Ovary (tissue), 9 donors: ENCODE data around the gene PVR. TPM values are rescaled to one million over a fixed set of nuclear protein-coding genes. Genes with fewer than 3 reads are reported as not detected.

Experiments
- DNase-seq, 5 donors: peaks; one replicate each; pipeline ENCODE4 v3.0.0-alpha.2; 2019 to 2020
- H3K27ac ChIP-seq, 2 donors: fragments of 200-600 bp; one replicate each; pipeline versions ENCODE4 v1.5.1 to v1.8.0; 2019 to 2022
- H3K27me3 ChIP-seq: fragments of 200-600 bp; one replicate; pipeline ENCODE4 v1.8.0; 2022
- H3K36me3 ChIP-seq: fragments of 200-600 bp; sonication (generic); one replicate; pipeline ENCODE4 v1.5.1; 2019
- H3K4me1 ChIP-seq: one replicate; pipeline ENCODE4 v1.8.1; 2013; ENCODE audit warnings: mild to moderate bottlenecking, moderate library complexity; ENCODE audit not compliant: insufficient read depth
- H3K4me3 ChIP-seq: fragments of 200-600 bp; sonication (generic); one replicate; pipeline ENCODE4 v1.5.1; 2017
- H3K9me3 ChIP-seq, 2 donors: fragments of 200-600 bp in 1 of 2; sonication (generic) in 1 of 2; one replicate each; pipeline versions ENCODE4 v1.5.1 to v1.8.1; 2013 to 2019; ENCODE audit warnings: mild to moderate bottlenecking in 1 of 2, moderate library complexity in 1 of 2
- EP300 ChIP-seq: sonication (generic); formaldehyde crosslinking; IDR thresholded peaks from one replicate; pipeline ENCODE4 v1.6.1; 2017; ENCODE audit warnings: antibody characterized with exemption
- POLR2A ChIP-seq: fragments of 450-650 bp; IDR thresholded peaks from one replicate; pipeline ENCODE4 v1.6.1; 2017; ENCODE audit warnings: antibody characterized with exemption, mild to moderate bottlenecking, moderate library complexity
- WGBS, 3 donors: extraction: QIAGEN DNeasy Blood & Tissue Kit in 1 of 3; methylation state at CpG; one replicate each; pipeline versions ENCODE4 v1.1.5 to v1.1.7; 2013 to 2017; 5-methylcytosine and 5-hydroxymethylcytosine counted together
- intact Hi-C, 4 donors: fragments of 100-400 bp; cut with DNase I; formaldehyde crosslinking; loops; one replicate each; pipeline versions ENCODE4 v1.11.0 to v1.15.1; 2022 to 2023
- polyA plus RNA-seq, 2 donors: library from polyadenylated mRNA; stranded (reverse); fragments of 200-250 nt in 1 of 2; fragments of 350-450 nt in 1 of 2; fragmentation: Illumina TruSeq in 1 of 2; extraction: RNeasy Lipid Tissue Mini Kit (QIAGEN cat#74804) in 1 of 2; gene quantifications; one replicate each; pipeline ENCODE4 v1.2.3, GENCODE V29; 2013 to 2014
- total RNA-seq, 7 donors: library from RNA; depleted of rRNA in 2 of 7; stranded (reverse); fragments of >200 nt in 2 of 7; fragmentation: NEBNext Ultra II Directional in 3 of 7; extraction: Animal tissue kit (Norgen Biotek cat#: 25700) in 3 of 7; gene quantifications; one replicate each; pipeline versions ENCODE4 v1.1.0 to v1.2.4, GENCODE V29; 2016 to 2023
- TF ChIP-seq, protein P1 (sequence below), 3 donors: fragments of 450-650 bp in 2 of 3; fragments of 200-600 bp in 1 of 3; IDR thresholded peaks; one replicate each; pipeline versions ENCODE4 v1.5.1 to v1.8.0; 2016 to 2022; ENCODE audit warnings: antibody characterized with exemption in 3 of 3, mild to moderate bottlenecking in 1 of 3
- donor health status: DM: no; HTN: no; CAD: no; lungs with moderate emphysema.
- donor health status: DM: no; HTN: no; CAD: no.
- donor health status: Bipolar disorder and iron deficiency.
- donor health status: DM: yes; HTN: yes; CAD: no.
- donor health status: DM: no; HTN: no; CAD: no.
- donor health status: DM: yes; HTN: yes; CAD: no.

Gene PVR
- total and polyA plus RNA-seq, 9 donors = 14.0 to 33.9 (median 22.5) TPM

GRCh38 chr19:44640518-44640917, 3.2 kb upstream of the PVR start:
- 67 to 89% (median 70%) methylated on average over 3 of the region's 3 CpGs for WGBS, 3 donors
- no peak for DNase-seq
- intact Hi-C loops = no loop called here

DNA sequence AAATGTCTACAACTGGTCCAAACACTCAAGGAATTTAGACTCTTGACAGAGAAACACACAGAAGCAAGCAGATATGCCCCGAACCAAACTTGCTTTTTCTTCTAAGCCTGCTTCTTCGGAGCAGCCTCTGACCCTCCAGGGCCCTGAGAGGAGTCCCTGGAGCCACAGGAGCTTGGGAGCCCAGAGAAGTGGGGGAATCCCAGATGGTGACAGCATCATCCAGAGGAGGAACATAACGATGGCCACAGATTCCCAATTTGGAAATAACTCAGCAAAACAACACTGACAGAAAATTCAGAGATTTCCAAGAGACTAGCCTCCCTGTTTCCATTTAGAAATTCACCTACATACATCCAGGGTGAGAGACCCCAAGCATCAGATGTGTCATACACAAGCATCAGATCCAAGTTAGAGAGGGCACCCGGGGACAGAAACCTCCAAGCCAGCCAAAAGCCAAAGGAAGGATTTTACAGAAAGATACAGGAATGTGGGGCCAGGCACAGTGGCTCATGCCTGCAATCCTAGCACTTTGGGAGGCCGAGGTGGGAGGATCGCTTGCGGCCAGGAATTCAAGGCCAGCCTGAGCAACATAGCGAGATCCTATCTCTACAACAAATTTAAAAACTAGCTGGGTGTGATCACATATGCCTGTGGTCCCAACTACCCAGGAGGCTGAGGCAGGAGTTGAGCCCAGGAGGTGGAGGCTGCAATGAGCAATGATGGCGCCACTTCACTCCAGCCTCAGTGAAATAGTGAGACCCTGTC, 2.0 kb upstream of the PVR start:
- intact Hi-C loops = no loop called here
- H3K36me3 ChIP-seq = no peaks in the 10 kb centered on the region
- no peak overlapping the region for H3K27ac ChIP-seq
- no peaks in the 10 kb centered on the region for H3K27me3 ChIP-seq
- no peak for TF ChIP-seq POLR2A
- no peaks in the 10 kb centered on the region for H3K9me3 ChIP-seq
- no peak overlapping the region for H3K4me3 ChIP-seq
- 85 to 89% (median 88%) methylated on average over 9 of the region's 9 CpGs for WGBS, 3 donors
- no peaks in the 10 kb centered on the region for H3K4me1 ChIP-seq
- DNase-seq = no peak

More at GRCh38 chr19:44640518-44640917, 3.2 kb upstream of the PVR start:
- Histone ChIP-seq H3K27ac (no peak overlapping the region), H3K4me3 (no peak overlapping the region), H3K4me1 (peaks cover 4% of the 10 kb centered on the region), H3K27me3 (no peaks in the 10 kb centered on the region), H3K36me3 (no peaks in the 10 kb centered on the region), H3K9me3 (no peaks in the 10 kb centered on the region)
- TF ChIP-seq, protein P1, sequence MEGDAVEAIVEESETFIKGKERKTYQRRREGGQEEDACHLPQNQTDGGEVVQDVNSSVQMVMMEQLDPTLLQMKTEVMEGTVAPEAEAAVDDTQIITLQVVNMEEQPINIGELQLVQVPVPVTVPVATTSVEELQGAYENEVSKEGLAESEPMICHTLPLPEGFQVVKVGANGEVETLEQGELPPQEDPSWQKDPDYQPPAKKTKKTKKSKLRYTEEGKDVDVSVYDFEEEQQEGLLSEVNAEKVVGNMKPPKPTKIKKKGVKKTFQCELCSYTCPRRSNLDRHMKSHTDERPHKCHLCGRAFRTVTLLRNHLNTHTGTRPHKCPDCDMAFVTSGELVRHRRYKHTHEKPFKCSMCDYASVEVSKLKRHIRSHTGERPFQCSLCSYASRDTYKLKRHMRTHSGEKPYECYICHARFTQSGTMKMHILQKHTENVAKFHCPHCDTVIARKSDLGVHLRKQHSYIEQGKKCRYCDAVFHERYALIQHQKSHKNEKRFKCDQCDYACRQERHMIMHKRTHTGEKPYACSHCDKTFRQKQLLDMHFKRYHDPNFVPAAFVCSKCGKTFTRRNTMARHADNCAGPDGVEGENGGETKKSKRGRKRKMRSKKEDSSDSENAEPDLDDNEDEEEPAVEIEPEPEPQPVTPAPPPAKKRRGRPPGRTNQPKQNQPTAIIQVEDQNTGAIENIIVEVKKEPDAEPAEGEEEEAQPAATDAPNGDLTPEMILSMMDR (IDR thresholded peaks at IDR 0.05) = no peak
- TF ChIP-seq POLR2A (no peak), EP300 (no peak)

DNA sequence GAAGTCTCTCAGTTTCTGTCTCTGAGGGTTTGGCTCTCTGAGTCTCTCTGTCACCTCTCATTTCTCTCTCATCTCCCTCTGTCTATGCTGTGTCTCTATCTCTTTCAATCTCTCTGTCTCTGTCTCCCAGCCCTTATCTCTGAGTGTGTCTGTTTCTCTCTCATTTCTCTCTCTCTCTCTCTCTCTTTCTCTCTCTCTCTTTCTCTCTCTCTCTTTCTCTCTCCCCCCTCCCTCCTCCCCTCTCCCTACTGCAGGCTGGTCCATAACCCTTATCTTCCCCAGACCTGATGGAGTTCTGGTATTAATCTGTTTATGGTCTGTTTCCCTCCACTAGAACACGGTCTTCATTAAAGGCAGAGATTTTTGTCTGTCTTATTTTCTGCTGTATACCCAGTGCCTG, 1.3 kb upstream of the PVR start:
- WGBS, 3 donors = 39 to 56% (median 41%) methylated on average over 1 of the region's 1 CpG
- no peaks in the 10 kb centered on the region for H3K27me3 ChIP-seq

GRCh38 chr19:44644402-44645016, 799 bp downstream of the PVR start:
- Histone ChIP-seq H3K9me3 (no peaks in the 10 kb centered on the region), H3K36me3 (no peaks in the 10 kb centered on the region), H3K27ac (peak overlapping the region; percentile 77 to 84), H3K4me3 (peak overlapping the region; percentile 93), H3K4me1 (peaks cover 5% of the 10 kb centered on the region), H3K27me3 (no peaks in the 10 kb centered on the region)
- DNase-seq = peak in 1 of 5 donors; percentile 29
- WGBS, 3 donors = 6 to 7% (median 7%) methylated on average over 13 of the region's 13 CpGs
- TF ChIP-seq POLR2A (no peak), EP300 (peak; percentile 39)
- TF ChIP-seq, protein P1 (IDR thresholded peaks at IDR 0.05) = no peak
- intact Hi-C loops = no loop called here

More for the DNA sequence above, 1.3 kb upstream of the PVR start:
- Histone ChIP-seq H3K27ac (no peak overlapping the region), H3K9me3 (no peaks in the 10 kb centered on the region), H3K4me1 (no peaks in the 10 kb centered on the region), H3K36me3 (no peaks in the 10 kb centered on the region), H3K4me3 (no peak overlapping the region)
- intact Hi-C loops = no loop called here
- TF ChIP-seq EP300 (no peak), POLR2A (no peak)
- TF ChIP-seq, protein P1 (IDR thresholded peaks at IDR 0.05) = no peak
- DNase-seq = no peak
